Astrocyte (in vitro differentiated cells and primary cell): Measurements from ENCODE around the gene PRTN3. TPM values are rescaled to one million over a fixed set of nuclear protein-coding genes. Genes with fewer than 3 reads are reported as not detected.

Experiments
- DNase-seq: peaks from one replicate; pipeline ENCODE4 v3.0.0-alpha.2; 2010; ENCODE audit warnings: low read depth
- FAIRE-seq: peaks from 2 replicates; lab custom pipeline; 2011; peaks lifted over from hg19 to GRCh38; lab: Jason Lieb, UNC
- H2AFZ ChIP-seq: 2 replicates; pipeline ENCODE4 v1.6.0; 2012; ENCODE audit warnings: low read depth, low read length, inconsistent platforms
- H3K27ac ChIP-seq: 2 replicates; pipeline ENCODE4 v1.5.1; 2011; ENCODE audit warnings: low read depth, low read length, inconsistent platforms
- H3K27me3 ChIP-seq: 2 replicates; pipeline ENCODE4 v1.6.0; 2011; ENCODE audit warnings: low read length, inconsistent platforms; ENCODE audit not compliant: insufficient read depth
- H3K36me3 ChIP-seq: 2 replicates; pipeline ENCODE4 v1.5.1; 2011; ENCODE audit warnings: low read length, inconsistent platforms; ENCODE audit not compliant: insufficient read depth
- H3K4me1 ChIP-seq: 2 replicates; pipeline ENCODE4 v1.5.1; 2011; ENCODE audit warnings: low read length, inconsistent platforms; ENCODE audit not compliant: insufficient read depth
- H3K4me2 ChIP-seq: 2 replicates; pipeline ENCODE4 v1.6.0; 2012; ENCODE audit warnings: low read length, inconsistent platforms
- H3K4me3 ChIP-seq: 2 replicates; pipeline ENCODE4 v1.5.1; 2011; ENCODE audit warnings: low read depth, mild to moderate bottlenecking, low read length, inconsistent platforms; ENCODE audit not compliant: insufficient read depth
- H3K79me2 ChIP-seq: 2 replicates; pipeline ENCODE4 v1.6.0; 2012; ENCODE audit warnings: mild to moderate bottlenecking, low read length, inconsistent platforms; ENCODE audit not compliant: insufficient read depth
- H3K9ac ChIP-seq: 2 replicates; pipeline ENCODE4 v1.6.0; 2012; ENCODE audit warnings: mild to moderate bottlenecking, low read length, inconsistent platforms
- H3K9me3 ChIP-seq: 2 replicates; pipeline ENCODE4 v1.5.1; 2012; ENCODE audit warnings: low read depth, mild to moderate bottlenecking, low read length, inconsistent platforms; ENCODE audit not compliant: insufficient read depth
- H4K20me1 ChIP-seq: 2 replicates; pipeline ENCODE4 v1.6.0; 2012; ENCODE audit warnings: low read length, inconsistent platforms; ENCODE audit not compliant: insufficient read depth
- H3K27ac Mint-ChIP-seq: one replicate; pipeline ENCODE4 v1.8.0; 2021; ENCODE audit warnings: mild to moderate bottlenecking, mixed read lengths; ENCODE audit not compliant: unreplicated experiment
- H3K27me3 Mint-ChIP-seq: one replicate; pipeline ENCODE4 v1.8.0; 2021; ENCODE audit warnings: low read depth, mixed read lengths; ENCODE audit not compliant: unreplicated experiment
- H3K36me3 Mint-ChIP-seq: one replicate; pipeline ENCODE4 v1.8.0; 2021; ENCODE audit warnings: low read depth, mixed read lengths; ENCODE audit not compliant: unreplicated experiment
- H3K4me1 Mint-ChIP-seq: one replicate; pipeline ENCODE4 v1.8.0; 2021; ENCODE audit warnings: low read depth, mixed read lengths; ENCODE audit not compliant: unreplicated experiment
- H3K4me3 Mint-ChIP-seq: one replicate; pipeline ENCODE4 v1.8.0; 2021; ENCODE audit warnings: mild to moderate bottlenecking, moderate library complexity, mixed read lengths; ENCODE audit not compliant: unreplicated experiment
- H3K9me3 Mint-ChIP-seq: one replicate; pipeline ENCODE4 v1.8.0; 2021; ENCODE audit warnings: mild to moderate bottlenecking, mixed read lengths; ENCODE audit not compliant: unreplicated experiment
- EZH2 ChIP-seq: IDR thresholded peaks from 2 replicates; pipeline ENCODE4 v1.6.1; 2012; ENCODE audit warnings: mild to moderate bottlenecking, low read length, inconsistent platforms; ENCODE audit not compliant: insufficient read depth
- total RNA-seq: library from RNA; stranded (reverse); gene quantifications from 2 replicates; pipeline ENCODE4 v1.2.1, GENCODE V29; 2021
- TF ChIP-seq, protein P1 (sequence below): IDR thresholded peaks from 2 replicates; pipeline ENCODE4 v1.5.1; 2011; ENCODE audit warnings: low read depth, mild to moderate bottlenecking, inconsistent platforms, low read length, moderate library complexity; ENCODE audit not compliant: insufficient read depth

PRTN3 gene
- total RNA-seq, 1 donor from 2014 or later, result not detected

DNA sequence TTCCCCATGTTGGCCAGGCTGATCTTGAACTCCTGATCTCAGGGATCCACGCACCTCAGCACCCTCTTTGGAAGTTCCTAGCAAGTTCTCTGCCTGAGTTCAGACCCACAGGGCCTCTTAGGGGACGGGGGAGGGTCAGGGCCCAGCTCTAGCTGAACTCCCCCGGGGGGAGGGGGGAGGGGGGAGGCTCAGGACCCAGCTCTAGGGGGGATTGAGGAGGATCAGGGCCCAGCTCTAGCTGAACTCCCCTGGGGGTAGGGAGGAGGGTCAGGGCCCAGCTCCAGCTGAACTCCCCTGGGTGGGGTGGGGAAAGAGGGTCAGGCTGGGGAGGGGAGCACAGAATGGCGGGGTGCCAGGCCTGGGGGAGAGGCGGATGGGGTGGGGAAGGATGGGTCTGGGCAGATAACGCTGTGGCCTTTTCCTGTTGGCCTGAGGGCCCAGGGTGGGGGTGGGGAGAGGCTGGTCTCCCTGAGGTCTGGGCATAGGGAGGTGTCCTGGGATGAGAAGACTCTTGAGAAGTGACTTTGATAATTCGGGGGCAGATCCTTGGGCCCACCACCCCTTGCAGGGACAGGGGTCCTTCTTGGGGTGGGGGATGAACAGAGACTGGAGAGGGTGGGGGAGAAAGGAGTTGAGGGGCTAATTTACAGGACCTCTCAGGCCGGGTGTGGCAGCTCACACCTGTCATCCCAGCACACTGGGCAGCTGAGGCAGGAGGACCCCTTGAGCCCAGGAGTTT lies 49.1 kb upstream of the PRTN3 start:
- Histone ChIP-seq H3K4me3 (no peak overlapping the region), H3K4me2 (no peak overlapping the region), H3K36me3 (no peaks in the 10 kb centered on the region), H2AFZ (no peak overlapping the region), H3K27ac (no peak overlapping the region), H3K27me3 (no peaks in the 10 kb centered on the region), H3K9me3 (no peaks in the 10 kb centered on the region), H4K20me1 (no peaks in the 10 kb centered on the region), H3K79me2 (no peaks in the 10 kb centered on the region), H3K4me1 (no peaks in the 10 kb centered on the region), H3K9ac (no peak overlapping the region)
- FAIRE-seq, result no peak
- Mint-ChIP-seq H3K27ac (no peak overlapping the region), H3K4me1 (peaks cover 11% of the 10 kb centered on the region), H3K9me3 (no peaks in the 10 kb centered on the region), H3K4me3 (no peak overlapping the region), H3K36me3 (no peaks in the 10 kb centered on the region), H3K27me3 (no peaks in the 10 kb centered on the region)
- DNase-seq, result no peak
- TF ChIP-seq EZH2, result no peak
- TF ChIP-seq, protein P1, sequence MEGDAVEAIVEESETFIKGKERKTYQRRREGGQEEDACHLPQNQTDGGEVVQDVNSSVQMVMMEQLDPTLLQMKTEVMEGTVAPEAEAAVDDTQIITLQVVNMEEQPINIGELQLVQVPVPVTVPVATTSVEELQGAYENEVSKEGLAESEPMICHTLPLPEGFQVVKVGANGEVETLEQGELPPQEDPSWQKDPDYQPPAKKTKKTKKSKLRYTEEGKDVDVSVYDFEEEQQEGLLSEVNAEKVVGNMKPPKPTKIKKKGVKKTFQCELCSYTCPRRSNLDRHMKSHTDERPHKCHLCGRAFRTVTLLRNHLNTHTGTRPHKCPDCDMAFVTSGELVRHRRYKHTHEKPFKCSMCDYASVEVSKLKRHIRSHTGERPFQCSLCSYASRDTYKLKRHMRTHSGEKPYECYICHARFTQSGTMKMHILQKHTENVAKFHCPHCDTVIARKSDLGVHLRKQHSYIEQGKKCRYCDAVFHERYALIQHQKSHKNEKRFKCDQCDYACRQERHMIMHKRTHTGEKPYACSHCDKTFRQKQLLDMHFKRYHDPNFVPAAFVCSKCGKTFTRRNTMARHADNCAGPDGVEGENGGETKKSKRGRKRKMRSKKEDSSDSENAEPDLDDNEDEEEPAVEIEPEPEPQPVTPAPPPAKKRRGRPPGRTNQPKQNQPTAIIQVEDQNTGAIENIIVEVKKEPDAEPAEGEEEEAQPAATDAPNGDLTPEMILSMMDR, result no peak

DNA sequence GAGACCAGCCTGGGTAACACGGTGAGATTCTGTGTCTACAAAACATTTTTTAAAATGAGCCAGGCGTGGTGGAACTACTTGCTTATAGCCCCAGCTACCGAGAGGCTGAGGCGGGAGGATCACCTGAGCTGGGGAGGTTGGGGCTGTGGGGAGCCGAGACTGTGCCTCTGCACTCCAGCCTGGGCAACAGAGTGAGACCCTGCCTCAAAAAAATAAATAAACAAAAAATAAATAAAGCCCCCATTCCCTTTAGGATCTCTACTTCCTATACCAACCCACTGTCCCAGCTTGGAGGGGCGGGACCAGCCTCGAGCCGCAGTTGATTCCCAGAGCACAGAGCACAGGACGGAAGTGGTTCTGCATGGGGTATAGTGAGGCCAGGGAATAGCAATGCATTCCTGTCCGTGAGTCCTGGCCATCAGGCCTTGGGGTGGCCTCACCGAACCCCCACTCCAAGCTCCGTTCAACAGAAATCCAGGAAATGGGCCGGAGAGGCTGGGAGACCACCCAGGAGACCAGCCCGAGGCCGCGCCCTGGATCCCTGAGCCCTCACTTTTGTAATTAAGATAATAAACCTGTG lies 48.4 kb upstream of the PRTN3 start:
- no peak overlapping the region for H3K27ac ChIP-seq
- Mint-ChIP-seq H3K27me3 (no peaks in the 10 kb centered on the region), H3K4me3 (peak overlapping the region; percentile 27), H3K9me3 (no peaks in the 10 kb centered on the region), H3K27ac (no peak overlapping the region), H3K4me1 (peaks cover 13% of the 10 kb centered on the region), H3K36me3 (no peaks in the 10 kb centered on the region)
- no peak overlapping the region for H3K4me2 ChIP-seq
- no peaks in the 10 kb centered on the region for H3K36me3 ChIP-seq
- H3K27me3 ChIP-seq, result no peaks in the 10 kb centered on the region
- no peaks in the 10 kb centered on the region for H3K79me2 ChIP-seq
- no peak overlapping the region for H3K4me3 ChIP-seq
- H3K4me1 ChIP-seq, result no peaks in the 10 kb centered on the region
- DNase-seq (no peak), FAIRE-seq (no peak)
- no peaks in the 10 kb centered on the region for H4K20me1 ChIP-seq
- H3K9me3 ChIP-seq, result no peaks in the 10 kb centered on the region
- no peak overlapping the region for H3K9ac ChIP-seq
- no peak overlapping the region for H2AFZ ChIP-seq
- TF ChIP-seq, protein P1, result no peak
- no peak for TF ChIP-seq EZH2

DNA sequence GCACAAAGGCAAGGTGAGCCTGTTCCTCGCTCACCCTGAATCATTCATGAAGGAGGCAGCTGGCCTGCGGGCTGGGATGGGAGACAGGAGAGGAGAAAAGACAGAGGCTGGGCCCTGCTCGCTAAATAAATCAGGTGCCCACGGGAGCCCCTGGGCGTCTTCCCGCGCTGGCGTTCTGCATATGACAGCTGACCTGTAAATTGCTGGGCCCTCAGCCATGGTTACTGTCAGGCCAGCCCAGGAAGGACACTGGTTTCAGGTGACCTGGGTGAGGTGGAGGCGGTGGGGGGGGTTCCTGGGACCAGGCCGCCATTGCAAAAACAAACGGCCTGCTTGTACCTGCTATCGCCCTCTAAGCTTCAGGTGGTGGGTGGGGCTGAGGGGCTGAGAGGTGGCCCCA lies 47.0 kb upstream of the PRTN3 start:
- H3K79me2 ChIP-seq, result peaks cover 10% of the 10 kb centered on the region
- Mint-ChIP-seq H3K27me3 (no peaks in the 10 kb centered on the region), H3K4me3 (no peak overlapping the region), H3K27ac (no peak overlapping the region), H3K36me3 (no peaks in the 10 kb centered on the region), H3K9me3 (no peaks in the 10 kb centered on the region), H3K4me1 (peaks cover 13% of the 10 kb centered on the region)
- no peaks in the 10 kb centered on the region for H3K4me1 ChIP-seq
- DNase-seq (no peak), FAIRE-seq (no peak)
- no peaks in the 10 kb centered on the region for H3K36me3 ChIP-seq
- H3K27me3 ChIP-seq, result no peaks in the 10 kb centered on the region
- H3K4me2 ChIP-seq, result no peak overlapping the region
- no peak overlapping the region for H2AFZ ChIP-seq
- no peak overlapping the region for H3K4me3 ChIP-seq
- no peak overlapping the region for H3K9ac ChIP-seq
- no peaks in the 10 kb centered on the region for H3K9me3 ChIP-seq
- peaks cover 10% of the 10 kb centered on the region for H4K20me1 ChIP-seq
- H3K27ac ChIP-seq, result no peak overlapping the region
- TF ChIP-seq, protein P1, result no peak
- TF ChIP-seq EZH2, result no peak
